Lung (tissue), 16 donors: ENCODE measurements around the gene SLC29A2. TPM values are rescaled to one million over a fixed set of nuclear protein-coding genes. Genes with fewer than 3 reads are reported as not detected.
A peak's percentile ranks its signal among the peaks of the same experiment; 100 is the strongest.

Experiments used
- ATAC-seq: fragments of 200-7000 bp; cut with Tn5 transposase; one replicate; pipeline ENCODE4 v1.9.1; 2020; ENCODE audit warnings: moderate number of reproducible peaks; ENCODE audit not compliant: insufficient read depth, low FRiP score
- DNase-seq, 3 donors: peaks; one replicate each; pipeline ENCODE4 v3.0.0-alpha.2; 2013 to 2017
- H3K27ac ChIP-seq, 2 donors: one replicate each; pipeline ENCODE4 v1.5.1; 2013; ENCODE audit warnings: mild to moderate bottlenecking in 2 of 2, moderate library complexity in 2 of 2, control low read depth in 1 of 2, inconsistent platforms in 1 of 2, low read depth in 1 of 2, low read length in 1 of 2
- H3K27me3 ChIP-seq, 3 donors: one replicate each; pipeline ENCODE4 v1.5.1; 2013; ENCODE audit warnings: low read length in 2 of 3; ENCODE audit not compliant: control insufficient read depth in 3 of 3, insufficient read depth in 3 of 3
- H3K36me3 ChIP-seq, 4 donors: one replicate each; pipeline ENCODE4 v1.5.1; 2013; ENCODE audit warnings: low read length in 4 of 4, mild to moderate bottlenecking in 1 of 4, moderate library complexity in 1 of 4; ENCODE audit not compliant: control insufficient read depth in 4 of 4, insufficient read depth in 4 of 4
- H3K4me1 ChIP-seq, 5 donors: one replicate each; pipeline ENCODE4 v1.5.1; 2013; ENCODE audit warnings: low read length in 5 of 5, mild to moderate bottlenecking in 2 of 5, moderate library complexity in 1 of 5; ENCODE audit not compliant: control insufficient read depth in 5 of 5, insufficient read depth in 5 of 5
- H3K4me3 ChIP-seq: one replicate; pipeline ENCODE4 v1.5.1; 2013; ENCODE audit warnings: mild to moderate bottlenecking, control low read depth, moderate library complexity
- H3K9ac ChIP-seq, 2 donors: one replicate each; pipeline ENCODE4 v1.5.1; 2013; ENCODE audit warnings: low read length in 2 of 2, control low read depth in 1 of 2; ENCODE audit not compliant: insufficient read depth in 1 of 2
- H3K9me3 ChIP-seq, 4 donors: one replicate each; pipeline ENCODE4 v1.5.1; 2013; ENCODE audit warnings: low read length in 3 of 4, mild to moderate bottlenecking in 1 of 4, moderate library complexity in 1 of 4; ENCODE audit not compliant: control insufficient read depth in 4 of 4, insufficient read depth in 3 of 4
- WGBS, 2 donors: extraction: QIAGEN DNeasy Blood & Tissue Kit; methylation state at CpG; one replicate each; pipeline ENCODE4 v1.1.7; 2013; 5-methylcytosine and 5-hydroxymethylcytosine counted together
- long read RNA-seq, 5 donors: transcript quantifications; one replicate each; lab custom pipeline, GENCODE V29; 2026
- polyA plus RNA-seq, 2 donors: library from polyadenylated mRNA; stranded (reverse); fragments of 200-250 nt; gene quantifications; one replicate each; pipeline ENCODE4 v1.2.1, GENCODE V29; 2013
- total RNA-seq, 2 donors: library from RNA; depleted of rRNA in 1 of 2; stranded (reverse); fragments of >200 nt in 1 of 2; gene quantifications; one replicate each; pipeline ENCODE4 v1.2.1, GENCODE V29; 2014 to 2021
- TF ChIP-seq, protein P1 (sequence below): IDR thresholded peaks from 2 replicates; pipeline ENCODE4 v1.5.1; 2012; ENCODE audit warnings: mild to moderate bottlenecking; ENCODE audit errors: control extremely low read depth, extremely low read depth
- donor health status: control.
- donor health status: control.
- donor health status: Bipolar disorder and iron deficiency.
- donor health status: healthy.
- donor health status: DM: yes; HTN: yes; CAD: no.

Gene SLC29A2
- total RNA-seq = 10 to 100 TPM in 1 of 2 donors, 1 to 10 TPM in 1; 6.5 to 19.4 TPM
- 10 to 100 TPM; 13.1 to 14.3 TPM for polyA plus RNA-seq
- long read RNA-seq, donor 1, partial matches to known transcripts = 0 of 2 reads
- long read RNA-seq, donor 1, other reads (novel, unspliced or antisense) = 0 of 2 reads
- long read RNA-seq, donor 2 = 0 reads
- long read RNA-seq, donor 3 = 0 reads
- long read RNA-seq, donor 4 = 0 reads
- long read RNA-seq, donor 5, partial matches to known transcripts = 0 of 1 reads
- long read RNA-seq, donor 5, other reads (novel, unspliced or antisense) = 0 of 1 reads

DNA sequence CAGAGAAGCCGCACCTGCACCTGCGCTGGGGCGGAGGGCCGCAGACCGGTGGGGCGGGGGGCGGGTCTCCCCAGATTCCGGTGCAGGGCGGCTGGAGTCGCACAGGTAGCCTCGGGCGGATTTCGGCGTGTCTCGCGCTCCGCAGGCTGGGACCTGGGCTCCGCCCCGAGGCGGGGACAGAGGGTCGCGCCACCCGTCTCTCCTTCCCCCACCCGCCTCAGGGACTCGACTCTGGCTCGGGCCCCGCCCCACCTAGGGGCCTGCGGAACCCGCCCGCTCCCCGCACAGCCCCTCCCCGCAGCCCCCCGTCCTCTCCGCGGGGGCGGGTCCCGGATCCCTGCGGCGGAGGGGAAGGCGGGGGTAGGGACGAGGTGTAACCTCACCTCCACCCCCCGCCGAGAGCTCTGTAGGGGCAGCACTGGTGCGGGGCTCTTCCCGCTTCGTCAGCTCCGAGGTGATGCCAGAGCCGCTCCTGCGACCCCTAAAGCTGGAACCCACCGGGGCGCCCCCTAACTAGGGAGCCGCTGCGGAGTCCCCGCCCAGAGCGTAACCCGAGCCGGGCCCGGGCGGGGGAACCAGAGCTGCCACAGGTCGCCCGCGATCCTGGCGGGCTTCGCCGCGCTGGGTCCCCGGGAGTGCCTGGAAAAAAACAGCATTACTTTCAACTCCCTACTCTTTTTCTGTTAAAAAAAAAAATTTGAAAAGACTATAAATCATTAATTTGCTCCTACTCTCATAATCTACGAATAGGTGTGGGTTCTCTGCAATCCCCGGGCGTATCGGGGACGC is at the start of gene SLC29A2:
Gene SLC29A2 (minus strand): TSS at position 134 of the 789 bp plus-strand sequence. CDS start 169 bp downstream, outside the sequence.
- Histone ChIP-seq H3K4me1 (peaks cover 0 to 10% (median 3%) of the 10 kb centered on the region in 5 donors), H3K27ac (peak within 1 kb of the TSS; percentile 84 to 93), H3K9ac (no peak within 1 kb of the TSS), H3K27me3 (peaks cover 0 to 28% (median 21%) of the 10 kb centered on the region in 3 donors), H3K9me3 (no peaks in the 10 kb centered on the region), H3K36me3 (no peaks in the 10 kb centered on the region), H3K4me3 (peak within 1 kb of the TSS; percentile 76)
- 0 to 1% methylated on average over 55 to 72 of the region's 72 CpGs for WGBS, 2 donors
- DNase-seq = peak; percentile 62 to 86 (median 84)
- TF ChIP-seq, protein P1, sequence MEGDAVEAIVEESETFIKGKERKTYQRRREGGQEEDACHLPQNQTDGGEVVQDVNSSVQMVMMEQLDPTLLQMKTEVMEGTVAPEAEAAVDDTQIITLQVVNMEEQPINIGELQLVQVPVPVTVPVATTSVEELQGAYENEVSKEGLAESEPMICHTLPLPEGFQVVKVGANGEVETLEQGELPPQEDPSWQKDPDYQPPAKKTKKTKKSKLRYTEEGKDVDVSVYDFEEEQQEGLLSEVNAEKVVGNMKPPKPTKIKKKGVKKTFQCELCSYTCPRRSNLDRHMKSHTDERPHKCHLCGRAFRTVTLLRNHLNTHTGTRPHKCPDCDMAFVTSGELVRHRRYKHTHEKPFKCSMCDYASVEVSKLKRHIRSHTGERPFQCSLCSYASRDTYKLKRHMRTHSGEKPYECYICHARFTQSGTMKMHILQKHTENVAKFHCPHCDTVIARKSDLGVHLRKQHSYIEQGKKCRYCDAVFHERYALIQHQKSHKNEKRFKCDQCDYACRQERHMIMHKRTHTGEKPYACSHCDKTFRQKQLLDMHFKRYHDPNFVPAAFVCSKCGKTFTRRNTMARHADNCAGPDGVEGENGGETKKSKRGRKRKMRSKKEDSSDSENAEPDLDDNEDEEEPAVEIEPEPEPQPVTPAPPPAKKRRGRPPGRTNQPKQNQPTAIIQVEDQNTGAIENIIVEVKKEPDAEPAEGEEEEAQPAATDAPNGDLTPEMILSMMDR = no peak
- ATAC-seq = peak; percentile 84

- Histone ChIP-seq H3K9me3 (peaks cover 0 to 2% (median 0%) of the 10 kb centered on the region in 4 donors), H3K4me3 (no peak within 1 kb of the TSS), H3K27me3 (peaks cover 0 to 11% (median 5%) of the 10 kb centered on the region in 3 donors), H3K4me1 (peaks cover 0 to 11% (median 0%) of the 10 kb centered on the region in 5 donors), H3K9ac (no peak within 1 kb of the TSS), H3K27ac (no peak within 1 kb of the TSS), H3K36me3 (no peaks in the 10 kb centered on the region)
- TF ChIP-seq, protein P1 = no peak
- 8% methylated on average over 60 to 71 of the region's 71 CpGs for WGBS, 2 donors
- ATAC-seq (no peak), DNase-seq (no peak)
Measured at GRCh38 chr11:66420671-66421476, 49.3 kb upstream of the SLC29A2 start, which contains the start of gene NPAS4. TSS of gene NPAS4 (plus strand) at chr11:66421035. CDS start at chr11:66421180, 145 bp downstream.

- DNase-seq (no peak), ATAC-seq (no peak)
- WGBS, 2 donors = 4 to 7% methylated on average over 21 to 30 of the region's 30 CpGs
- no peak overlapping the region for H3K9ac ChIP-seq
- peaks cover 0 to 2% (median 0%) of the 10 kb centered on the region in 4 donors for H3K9me3 ChIP-seq
- H3K36me3 ChIP-seq = no peaks in the 10 kb centered on the region
- no peak overlapping the region for H3K27ac ChIP-seq
- peaks cover 0 to 11% (median 0%) of the 10 kb centered on the region in 5 donors for H3K4me1 ChIP-seq
- H3K27me3 ChIP-seq = peaks cover 0 to 11% (median 5%) of the 10 kb centered on the region in 3 donors
- no peak overlapping the region for H3K4me3 ChIP-seq
- TF ChIP-seq, protein P1 = no peak
Measured at GRCh38 chr11:66419825-66420224, 48.3 kb upstream of the SLC29A2 start.
